Glomerular visceral epithelial cell (primary cell): ENCODE results near the gene GPX3.

Experiments used
- DNase-seq: peaks from one replicate; pipeline ENCODE4 v3.0.0-alpha.2; 2016; ENCODE audit errors: extremely low spot score

The GPX3 gene

GRCh38 chr5:151034422-151035379, 14.3 kb downstream of the GPX3 start:
- peak; percentile 31 for DNase-seq

GRCh38 chr5:151036556-151036955, 16.2 kb downstream of the GPX3 start:
- DNase-seq, result no peak

DNA sequence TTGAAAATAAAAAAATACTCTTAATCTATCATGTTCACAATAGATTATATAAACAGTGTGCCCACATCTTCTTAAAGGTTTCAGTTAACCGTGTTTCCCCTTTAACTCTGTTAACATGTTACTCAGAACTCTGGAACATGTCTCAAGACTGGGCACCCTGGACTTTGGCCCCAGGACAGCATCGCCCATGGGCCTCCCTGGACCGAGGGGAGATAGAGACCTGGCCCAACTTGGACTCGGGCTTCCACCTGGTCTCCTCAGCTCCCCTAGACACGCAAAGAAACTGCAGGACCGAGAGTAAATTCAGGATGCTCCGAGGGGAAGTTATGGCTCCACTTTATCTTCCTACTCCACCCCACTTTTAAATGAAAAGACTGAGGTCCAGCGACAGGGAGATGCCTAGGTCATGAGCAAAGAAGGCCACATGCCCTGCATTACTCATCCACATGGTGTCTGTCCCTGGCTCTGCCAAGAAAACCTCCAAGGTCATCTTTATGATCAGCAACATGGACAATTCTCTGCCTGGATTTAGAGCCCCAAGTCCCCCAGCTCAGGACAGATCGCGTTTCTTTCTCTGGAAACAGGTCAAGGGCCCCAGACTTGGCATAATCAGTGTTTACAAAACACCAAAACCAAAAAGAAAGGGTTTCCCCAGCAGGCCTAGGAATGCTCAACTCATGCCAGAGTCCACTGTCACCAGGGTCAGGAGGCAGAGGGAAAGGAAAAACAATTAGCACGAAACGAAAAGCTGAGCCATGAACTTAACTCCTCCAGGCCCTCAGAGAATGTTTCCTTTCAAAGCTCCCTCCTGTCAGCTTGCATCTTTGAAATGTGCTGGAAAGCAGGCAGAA, 17.4 kb downstream of the GPX3 start:
- DNase-seq, result no peak

GRCh38 chr5:151038412-151038745, 18.0 kb downstream of the GPX3 start:
- DNase-seq, result no peak

DNA sequence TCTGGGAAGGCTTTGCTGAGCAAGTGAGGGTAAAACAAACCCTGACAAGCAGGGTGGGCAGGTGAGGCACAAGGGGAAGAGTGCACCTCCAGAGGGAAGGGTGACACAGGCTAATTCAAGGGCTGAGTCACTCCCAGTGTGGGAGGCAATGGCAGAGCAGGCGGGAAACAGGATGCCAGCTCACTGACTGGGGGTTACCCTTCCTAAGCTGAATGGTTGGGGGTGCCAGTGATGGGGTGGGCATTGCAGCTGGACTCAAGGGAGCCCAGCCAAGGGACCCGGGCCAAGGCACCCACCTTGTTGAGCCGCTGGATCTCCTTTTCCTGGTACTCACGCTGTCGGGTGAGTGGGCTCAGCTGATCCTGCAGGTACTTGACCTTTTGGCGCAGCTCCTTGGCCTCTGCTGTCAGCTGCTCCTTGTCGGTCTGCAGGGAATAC, 18.4 kb downstream of the GPX3 start:
- DNase-seq, result no peak

DNA sequence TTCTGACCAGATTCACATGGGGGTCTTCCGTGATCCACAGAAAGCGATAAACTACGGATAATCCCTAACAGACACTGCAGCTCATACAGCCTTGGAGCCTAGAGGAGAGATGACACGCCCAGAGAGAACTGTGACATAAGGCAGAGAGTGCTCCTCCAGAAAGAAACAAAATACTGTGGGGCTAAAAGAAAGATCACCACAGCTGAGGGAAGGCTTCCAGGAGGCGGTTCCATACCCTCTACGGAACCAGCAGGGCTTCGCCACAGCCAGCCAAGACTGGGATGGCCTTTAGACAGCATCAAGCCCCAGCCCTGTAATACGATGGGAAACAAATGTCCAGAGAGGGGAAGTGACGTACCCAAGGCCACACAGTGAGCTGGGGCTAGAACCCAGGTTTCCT, 19.3 kb downstream of the GPX3 start:
- DNase-seq, result no peak

DNA sequence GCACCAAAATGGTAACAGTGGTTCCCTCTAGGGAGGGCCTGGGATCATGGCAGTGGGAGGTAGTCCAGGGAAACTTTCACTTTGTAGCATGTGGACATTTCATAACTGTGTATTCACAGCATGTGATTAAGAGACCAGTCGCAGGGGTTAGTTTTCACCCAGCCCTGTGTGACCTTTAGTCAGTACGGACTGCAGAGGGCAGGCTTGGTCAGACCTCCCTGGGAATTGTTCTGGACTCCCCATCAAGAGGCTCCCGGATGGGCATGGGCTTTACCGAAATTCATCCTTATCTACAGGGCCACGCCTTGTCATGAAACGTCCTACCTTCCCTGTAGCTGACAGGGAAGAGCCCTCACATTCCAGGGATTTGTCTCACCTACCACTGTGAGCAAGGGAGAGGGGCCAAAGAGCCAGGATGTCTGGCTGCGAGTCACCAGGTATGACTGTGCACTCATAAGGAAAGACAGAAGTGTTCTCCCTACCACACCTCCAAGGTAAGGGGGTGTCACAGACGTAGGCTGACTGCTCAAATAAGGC, 19.9 kb downstream of the GPX3 start:
- DNase-seq, result peak; percentile 54

- DNase-seq, result no peak
Observed at GRCh38 chr5:151041577-151042268, 21.3 kb downstream of the GPX3 start.

- no peak for DNase-seq
Observed at GRCh38 chr5:151042453-151043093, 22.2 kb downstream of the GPX3 start.

GRCh38 chr5:151047814-151048425, 27.5 kb downstream of the GPX3 start:
- DNase-seq, result no peak

DNA sequence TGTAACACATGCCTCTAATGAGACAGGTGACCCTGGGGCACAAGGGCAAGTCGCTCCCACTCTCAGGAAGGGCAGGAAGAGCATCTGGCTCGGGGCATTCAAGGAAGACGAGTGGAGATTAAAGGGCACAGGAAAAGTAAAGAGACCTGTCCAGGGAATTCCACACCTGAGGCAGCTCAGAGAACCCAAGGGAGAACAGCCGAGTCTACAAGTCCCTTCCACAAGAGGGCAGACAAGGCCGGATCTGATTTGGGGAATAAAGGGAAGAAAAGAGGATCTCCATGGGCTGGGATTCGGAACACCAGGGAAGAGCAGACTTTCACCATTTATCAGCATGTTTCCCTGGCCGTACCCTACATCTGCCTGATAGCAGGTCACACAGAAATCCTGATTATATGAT, 28.1 kb downstream of the GPX3 start:
- no peak for DNase-seq

DNA sequence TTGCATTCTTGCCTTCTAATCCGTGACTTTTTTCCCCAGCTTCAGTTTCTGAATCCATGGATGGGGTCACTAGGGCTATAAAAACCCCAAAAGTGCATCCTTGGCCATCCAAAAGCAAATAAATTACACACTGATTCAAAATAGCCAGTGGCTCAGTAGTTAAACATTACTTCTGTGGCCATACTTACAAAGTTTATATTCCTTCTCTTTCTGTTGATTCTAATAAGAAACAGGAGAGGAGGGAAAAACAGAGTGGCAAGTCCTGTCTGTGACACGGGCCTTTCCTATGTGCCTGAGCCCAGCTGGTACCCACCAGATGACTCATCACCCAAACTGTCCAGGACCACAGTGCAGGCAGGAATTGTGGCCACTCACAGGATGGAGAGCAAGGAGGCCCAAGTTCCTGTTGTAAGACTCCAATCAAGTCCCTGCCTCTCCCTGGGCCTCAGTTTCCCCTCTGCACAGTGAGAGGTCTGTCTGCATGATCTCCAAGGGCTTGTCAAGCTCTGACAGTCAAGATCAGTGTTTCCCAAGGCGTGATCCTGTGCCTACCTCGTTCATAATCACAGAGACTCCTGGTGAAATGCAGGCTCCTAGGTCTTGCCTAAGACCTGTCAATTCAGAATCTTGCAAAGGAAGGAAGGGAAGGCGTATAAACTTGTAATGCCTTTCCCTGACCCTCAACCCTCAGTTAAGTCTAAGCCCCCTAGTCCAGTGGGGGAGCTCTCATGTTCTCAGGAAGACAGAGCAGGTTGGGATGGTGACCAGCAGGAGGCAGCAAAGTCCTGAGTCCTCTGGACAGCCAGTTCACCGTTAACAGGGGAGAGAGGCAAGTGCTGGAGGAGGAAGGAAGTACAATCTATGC, 30.9 kb downstream of the GPX3 start:
- DNase-seq, result peak; percentile 80

DNA sequence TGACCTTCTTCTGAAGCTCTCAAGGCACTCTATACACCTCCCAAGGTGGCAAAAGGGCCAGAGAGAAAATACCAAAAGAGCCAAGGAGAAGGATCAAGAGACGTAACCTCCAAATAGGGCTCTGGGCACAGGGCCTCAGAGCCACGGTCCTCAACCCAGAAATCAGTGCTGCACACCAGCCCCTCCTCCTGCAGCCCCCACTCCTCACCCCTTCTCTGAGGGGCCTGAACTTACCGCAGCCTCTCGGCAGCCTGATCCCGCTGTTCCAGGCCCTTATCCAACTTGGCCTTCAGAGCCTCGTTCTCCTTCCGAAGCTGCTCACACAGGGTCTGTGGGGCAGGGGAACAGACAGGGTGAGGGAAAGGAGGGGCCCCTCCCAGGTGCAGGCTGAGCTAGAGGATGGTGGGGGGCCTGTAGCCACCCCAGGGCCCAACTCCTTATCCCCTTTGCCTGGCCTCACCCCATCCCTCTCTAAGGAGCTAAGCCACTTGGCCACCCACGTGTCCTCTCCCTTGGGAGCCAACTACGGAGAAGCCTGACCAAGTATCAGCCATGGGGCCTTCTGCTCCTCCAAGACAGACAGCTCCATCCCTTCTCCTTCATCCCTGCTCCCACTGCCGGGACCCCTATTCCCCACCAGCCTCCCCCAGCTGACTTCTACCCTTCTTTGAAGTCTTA, 31.7 kb downstream of the GPX3 start:
- no peak for DNase-seq

DNA sequence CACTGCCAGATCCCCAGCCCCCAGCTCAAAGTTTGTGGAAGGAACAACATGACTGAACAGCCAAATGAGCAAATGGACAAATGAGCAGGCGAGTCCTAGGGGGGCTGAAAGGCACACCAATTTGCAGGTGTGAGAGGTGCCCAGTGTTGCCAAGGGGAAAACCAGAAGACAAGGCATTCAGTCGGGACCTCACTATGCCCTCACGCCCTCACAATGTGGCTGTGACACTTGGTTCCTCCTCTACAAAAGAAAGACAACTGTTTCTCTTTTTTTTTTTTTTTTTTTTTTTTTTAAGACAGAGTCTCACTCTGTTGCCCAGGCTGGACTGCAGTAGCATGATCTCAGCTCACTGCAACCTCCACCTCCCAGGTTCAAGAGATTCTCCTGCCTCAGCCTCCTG, 32.4 kb downstream of the GPX3 start:
- no peak for DNase-seq

DNA sequence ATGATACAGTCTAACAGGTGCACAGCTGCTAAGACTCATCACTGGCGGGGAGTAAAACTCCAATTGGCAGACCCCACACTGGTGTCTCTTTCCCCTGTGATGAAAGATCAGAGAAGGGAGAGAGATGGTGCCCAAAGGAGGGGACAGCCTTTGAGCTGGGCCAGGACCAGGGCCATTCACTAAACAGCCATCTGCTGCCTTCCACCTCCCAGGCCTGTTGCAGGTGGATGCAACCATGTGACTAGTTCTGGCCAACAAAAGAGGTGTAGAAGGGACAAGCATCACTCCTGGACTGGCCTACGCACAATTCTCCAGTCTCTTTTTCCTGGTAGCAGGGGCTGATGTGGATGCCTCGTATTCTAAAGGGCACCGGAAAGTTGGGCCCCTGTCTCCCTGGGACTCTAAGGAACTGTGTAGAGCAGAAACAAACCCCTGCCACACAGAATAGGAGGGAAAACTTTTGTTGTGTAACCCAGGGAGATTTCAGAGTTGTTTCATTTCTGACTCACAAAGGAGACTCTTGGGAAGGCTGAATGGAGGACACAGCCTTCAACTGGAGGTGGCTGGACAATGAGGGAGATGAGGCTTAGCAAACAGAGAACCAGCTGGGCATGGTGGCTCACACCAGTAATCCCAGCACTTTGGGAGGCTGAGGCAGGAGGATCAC, 33.5 kb downstream of the GPX3 start:
- no peak for DNase-seq

DNA sequence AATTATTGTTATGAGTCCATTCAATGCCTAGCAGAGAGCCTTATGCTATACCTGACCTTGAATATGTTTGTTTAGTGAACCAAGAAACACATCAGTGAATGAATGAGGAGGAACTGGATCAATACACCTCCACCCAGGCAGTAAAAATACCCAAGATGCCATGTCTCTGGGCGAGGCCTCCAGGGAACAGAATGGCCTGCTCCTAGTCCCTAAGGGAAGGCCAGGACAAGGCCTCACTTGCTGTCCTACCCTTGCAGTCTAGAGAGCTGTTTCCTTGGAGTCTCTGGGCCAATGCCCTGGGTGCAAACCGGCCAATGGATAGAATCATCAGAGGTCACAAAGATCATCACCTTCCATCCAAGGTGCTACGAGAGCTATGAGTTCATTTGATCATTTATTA, 34.3 kb downstream of the GPX3 start:
- DNase-seq, result no peak

- no peak for DNase-seq
Observed at GRCh38 chr5:151055336-151055735, 34.9 kb downstream of the GPX3 start.

- DNase-seq, result no peak
Observed at GRCh38 chr5:151056379-151057325, 36.3 kb downstream of the GPX3 start.
